HG02678 (cell line): ENCODE data around the gene TMEM109.

Source experiments
- ATAC-seq: cut with Tn5 transposase; IDR thresholded peaks from one replicate; pipeline ENCODE4 v1.9.1; 2021; ENCODE audit warnings: mild to moderate bottlenecking, moderate library complexity; ENCODE audit not compliant: unreplicated experiment

Gene TMEM109

GRCh38 chr11:60960405-60960804 is 46.4 kb downstream of the TMEM109 start:
- no peak for ATAC-seq

GRCh38 chr11:60964801-60965200 is 50.8 kb downstream of the TMEM109 start:
- no peak for ATAC-seq

GRCh38 chr11:60966890-60967289 is 52.9 kb downstream of the TMEM109 start:
- ATAC-seq: no peak

- ATAC-seq: no peak
Observed at GRCh38 chr11:60968223-60968622, 54.3 kb downstream of the TMEM109 start.

- ATAC-seq: no peak
Observed at GRCh38 chr11:60970369-60970774, 56.4 kb downstream of the TMEM109 start.

GRCh38 chr11:60970890-60971289 is 56.9 kb downstream of the TMEM109 start:
- ATAC-seq: no peak

GRCh38 chr11:60971520-60971919 is 57.6 kb downstream of the TMEM109 start, which contains the start of gene CD6:
Gene CD6, plus strand, starts transcription at chr11:60971680. Its CDS starts 186 bp downstream, at chr11:60971866.
- ATAC-seq: no peak

- ATAC-seq: no peak
Observed at GRCh38 chr11:60972182-60973030, 58.4 kb downstream of the TMEM109 start.
